HUES6 (cell line): Measurements from ENCODE around the gene RBL2.
"Not testable (repeated sequence)": the region's sequence is repeated elsewhere in the genome, so short reads cannot be mapped to it uniquely, and the experiment has no call there.

ENCODE experiments used
- H3K27ac ChIP-seq: 2 replicates; pipeline ENCODE4 v1.7.0; 2013; ENCODE audit warnings: low read depth, mild to moderate bottlenecking, low read length, inconsistent platforms
- H3K27me3 ChIP-seq: 2 replicates; pipeline ENCODE4 v1.6.1; 2013; ENCODE audit warnings: low read length; ENCODE audit not compliant: control insufficient read depth, insufficient read depth
- H3K36me3 ChIP-seq: 2 replicates; pipeline ENCODE4 v1.6.1; 2013; ENCODE audit warnings: low read length; ENCODE audit not compliant: control insufficient read depth, insufficient read depth
- H3K4me1 ChIP-seq: 2 replicates; pipeline ENCODE4 v1.6.1; 2013; ENCODE audit warnings: low read length; ENCODE audit not compliant: control insufficient read depth, insufficient read depth
- H3K4me3 ChIP-seq: 2 replicates; pipeline ENCODE4 v1.5.1; 2013; ENCODE audit warnings: low read depth, low read length
- H3K9ac ChIP-seq: one replicate; pipeline ENCODE4 v1.6.1; 2013; ENCODE audit warnings: mild to moderate bottlenecking, low read length
- H3K9me3 ChIP-seq: 2 replicates; pipeline ENCODE4 v1.6.1; 2013; ENCODE audit warnings: low read depth, low read length; ENCODE audit not compliant: control insufficient read depth, insufficient read depth

The RBL2 gene

GRCh38 chr16:53506254-53506653, 72.0 kb downstream of the RBL2 start:
- Histone ChIP-seq H3K4me3 (no peak overlapping the region), H3K27me3 (no peaks in the 10 kb centered on the region; the same call in 1 of the 2 replicates), H3K9me3 (no peaks in the 10 kb centered on the region), H3K36me3 (no peaks in the 10 kb centered on the region), H3K27ac (no peak overlapping the region), H3K9ac (no peak overlapping the region), H3K4me1 (peaks cover 24% of the 10 kb centered on the region)

DNA sequence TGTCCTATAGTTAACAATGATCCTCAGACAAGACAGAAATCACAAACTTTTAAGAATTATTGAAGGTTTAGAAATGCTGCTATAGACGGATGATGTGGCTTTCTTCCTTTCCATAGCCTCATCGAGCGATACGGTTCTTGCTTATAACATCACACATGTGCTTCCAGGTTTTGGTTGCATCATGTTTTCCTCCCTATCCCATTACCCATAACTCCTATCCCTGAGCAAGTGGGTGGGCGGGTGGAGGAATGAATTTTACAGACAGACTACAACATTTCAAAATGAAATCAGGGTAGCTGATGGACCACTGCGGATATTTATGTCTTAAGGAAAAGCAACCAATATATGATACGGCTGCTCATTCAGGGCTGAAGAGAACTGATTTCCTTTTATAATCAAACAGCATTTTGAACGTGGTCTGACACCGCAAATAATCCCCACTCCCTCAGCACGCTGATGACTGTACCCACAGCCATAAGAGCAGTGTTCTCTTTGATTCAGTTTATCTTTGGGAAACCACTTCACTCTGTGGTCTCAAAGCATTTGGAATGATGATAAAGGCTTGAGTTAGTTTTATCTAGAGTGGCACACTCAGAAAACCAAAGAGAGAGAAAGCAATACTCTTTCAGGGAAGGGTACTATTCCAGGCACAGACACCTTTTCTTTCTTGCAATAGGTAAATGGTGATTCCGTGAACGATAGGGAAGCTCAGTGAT, 73.4 kb downstream of the RBL2 start:
- H3K9me3 ChIP-seq, result no peaks in the 10 kb centered on the region
- H3K4me3 ChIP-seq, result no peak overlapping the region
- H3K27me3 ChIP-seq, result no peaks in the 10 kb centered on the region; the same call in 1 of the 2 replicates
- no peaks in the 10 kb centered on the region for H3K36me3 ChIP-seq
- H3K4me1 ChIP-seq, result peaks cover 16% of the 10 kb centered on the region
- H3K27ac ChIP-seq, result no peak overlapping the region
- no peak overlapping the region for H3K9ac ChIP-seq

- peaks cover 5% of the 10 kb centered on the region; the same call in 1 of the 2 replicates for H3K4me1 ChIP-seq
- H3K36me3 ChIP-seq, result no peaks in the 10 kb centered on the region
- H3K27ac ChIP-seq, result no peak overlapping the region
- H3K9me3 ChIP-seq, result peaks cover 15% of the 10 kb centered on the region
- H3K27me3 ChIP-seq, result no peaks in the 10 kb centered on the region
- H3K9ac ChIP-seq, result no peak overlapping the region
- no peak overlapping the region for H3K4me3 ChIP-seq
Measured at GRCh38 chr16:53509906-53510703, 75.8 kb downstream of the RBL2 start.

DNA sequence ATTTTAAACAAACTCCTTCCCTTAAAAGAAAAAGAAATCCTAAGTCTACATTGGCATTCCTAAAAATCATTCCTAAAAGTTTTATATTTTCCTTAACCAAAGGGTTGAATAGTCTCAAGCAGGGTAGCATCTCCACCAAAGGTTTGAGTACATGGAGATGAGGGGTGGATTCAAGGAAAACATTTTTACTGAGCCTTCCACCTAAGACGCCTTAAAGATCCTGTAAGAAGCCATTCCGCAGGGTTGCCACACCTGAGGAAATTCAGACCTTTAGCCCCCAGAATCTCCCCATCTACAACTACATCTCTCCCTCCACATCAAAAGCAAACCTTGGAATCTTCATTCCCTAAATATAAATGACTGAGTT, 76.4 kb downstream of the RBL2 start:
- Histone ChIP-seq H3K36me3 (no peaks in the 10 kb centered on the region), H3K27ac (no peak overlapping the region), H3K4me3 (no peak overlapping the region), H3K4me1 (peaks cover 5% of the 10 kb centered on the region; the same call in 1 of the 2 replicates), H3K9me3 (peaks cover 18% of the 10 kb centered on the region), H3K9ac (no peak overlapping the region), H3K27me3 (no peaks in the 10 kb centered on the region)

GRCh38 chr16:53511084-53511402, 76.8 kb downstream of the RBL2 start:
- peaks cover 18% of the 10 kb centered on the region for H3K9me3 ChIP-seq
- H3K27ac ChIP-seq, result no peak overlapping the region
- H3K36me3 ChIP-seq, result no peaks in the 10 kb centered on the region
- no peak overlapping the region for H3K4me3 ChIP-seq
- H3K4me1 ChIP-seq, result peaks cover 5% of the 10 kb centered on the region; the same call in 1 of the 2 replicates
- H3K27me3 ChIP-seq, result no peaks in the 10 kb centered on the region
- H3K9ac ChIP-seq, result no peak overlapping the region

DNA sequence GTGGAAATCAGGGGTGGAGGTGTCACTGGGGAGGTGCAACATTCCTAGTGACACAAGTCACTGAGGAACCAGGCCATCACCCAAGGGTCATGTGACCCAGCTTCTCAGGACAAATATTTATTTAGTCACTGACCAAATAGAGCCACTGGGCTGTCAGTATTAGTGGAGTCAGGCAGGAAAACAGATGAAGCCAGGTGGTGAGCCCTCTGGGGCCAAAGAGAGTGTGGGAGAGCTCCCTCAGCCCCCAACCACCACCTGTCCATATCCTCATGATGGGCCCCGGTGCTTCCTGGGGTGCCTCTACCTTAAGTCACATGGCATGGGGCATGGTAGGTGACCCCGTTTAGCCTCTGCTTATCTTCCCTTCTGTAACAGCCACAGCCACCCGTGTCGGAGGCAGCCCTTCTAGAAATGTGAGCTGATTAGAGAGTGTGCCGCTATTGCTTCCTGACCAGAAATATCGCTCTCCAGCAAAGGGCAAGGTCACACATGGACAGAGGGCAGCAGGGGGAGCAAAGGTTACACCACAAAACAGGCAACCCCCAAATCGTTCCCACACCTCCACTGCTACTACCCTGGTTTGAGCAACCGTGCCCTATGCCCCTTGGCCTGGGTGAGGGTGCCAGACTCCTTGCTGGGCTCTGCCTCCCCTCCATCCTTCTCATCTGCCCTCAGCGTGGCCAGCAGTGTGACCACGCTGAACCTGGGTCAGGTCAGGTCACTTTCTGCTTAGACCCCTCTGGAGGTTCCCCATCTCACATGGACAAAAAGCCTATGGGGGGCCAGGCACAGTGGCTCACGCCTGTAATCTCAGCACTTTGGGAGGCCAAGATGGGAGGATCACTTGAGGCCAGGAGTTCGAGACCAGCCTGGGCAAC, 77.4 kb downstream of the RBL2 start:
- Histone ChIP-seq H3K4me1 (peaks cover 5% of the 10 kb centered on the region; the same call in 1 of the 2 replicates), H3K27ac (no peak overlapping the region)

GRCh38 chr16:53512795-53513194, 78.5 kb downstream of the RBL2 start:
- not testable (repeated sequence) for H3K9ac ChIP-seq, H3K4me3 ChIP-seq, H3K27ac ChIP-seq, H3K36me3 ChIP-seq, H3K4me1 ChIP-seq, H3K27me3 ChIP-seq
- H3K9me3 ChIP-seq, result peaks cover 18% of the 10 kb centered on the region

More for the DNA sequence above, 77.4 kb downstream of the RBL2 start:
- Histone ChIP-seq H3K27me3 (no peaks in the 10 kb centered on the region), H3K9me3 (peaks cover 18% of the 10 kb centered on the region), H3K4me3 (no peak overlapping the region), H3K9ac (no peak overlapping the region), H3K36me3 (no peaks in the 10 kb centered on the region)

DNA sequence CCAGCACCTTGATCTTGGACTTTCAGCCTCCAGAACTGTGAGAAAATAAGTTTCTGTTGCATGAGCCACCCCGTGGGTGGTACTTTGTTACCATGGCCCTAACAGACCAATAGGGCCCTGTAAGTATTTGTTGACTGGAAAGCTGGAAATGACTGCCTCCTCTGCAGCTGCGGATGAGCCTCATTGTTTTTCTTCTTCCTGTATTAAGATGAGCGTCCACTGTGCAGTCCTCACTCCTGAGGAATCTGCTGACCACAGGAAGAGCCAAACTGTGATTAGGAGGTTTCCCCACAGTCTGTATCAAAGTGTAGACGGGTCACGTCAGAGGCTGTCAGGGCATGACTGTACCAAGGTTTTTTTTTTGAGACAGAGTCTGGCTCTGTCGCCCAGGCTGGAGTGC, 81.0 kb downstream of the RBL2 start:
- no peak overlapping the region for H3K4me3 ChIP-seq
- no peak overlapping the region for H3K9ac ChIP-seq
- no peaks in the 10 kb centered on the region for H3K36me3 ChIP-seq
- no peak overlapping the region for H3K27ac ChIP-seq
- peaks cover 18% of the 10 kb centered on the region for H3K9me3 ChIP-seq
- peaks cover under 1% of the 10 kb centered on the region; the same call in 1 of the 2 replicates for H3K4me1 ChIP-seq
- no peaks in the 10 kb centered on the region for H3K27me3 ChIP-seq

DNA sequence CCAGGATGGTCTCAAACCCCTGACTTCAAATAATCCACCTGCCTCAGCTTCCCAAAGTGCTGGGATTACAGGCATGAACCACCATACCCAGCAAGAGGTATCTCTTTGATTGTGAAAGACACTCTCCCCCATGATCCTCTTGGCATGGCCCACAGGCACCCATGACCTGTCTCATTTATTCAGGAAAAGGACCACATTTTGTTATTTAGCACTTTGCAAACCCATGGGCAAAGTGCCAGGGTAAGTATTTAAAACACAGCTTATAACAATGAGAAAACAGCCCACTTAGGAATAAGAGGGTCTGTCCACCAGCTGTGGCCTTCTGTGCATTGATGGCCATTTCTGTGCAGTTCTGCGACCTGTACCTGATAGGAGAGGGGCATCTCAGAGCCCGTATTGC, 81.5 kb downstream of the RBL2 start:
- no peaks in the 10 kb centered on the region for H3K36me3 ChIP-seq
- H3K27me3 ChIP-seq, result no peaks in the 10 kb centered on the region
- peaks cover 18% of the 10 kb centered on the region for H3K9me3 ChIP-seq
- H3K9ac ChIP-seq, result no peak overlapping the region
- no peaks in the 10 kb centered on the region; the same call in 1 of the 2 replicates for H3K4me1 ChIP-seq
- H3K4me3 ChIP-seq, result no peak overlapping the region
- H3K27ac ChIP-seq, result no peak overlapping the region

DNA sequence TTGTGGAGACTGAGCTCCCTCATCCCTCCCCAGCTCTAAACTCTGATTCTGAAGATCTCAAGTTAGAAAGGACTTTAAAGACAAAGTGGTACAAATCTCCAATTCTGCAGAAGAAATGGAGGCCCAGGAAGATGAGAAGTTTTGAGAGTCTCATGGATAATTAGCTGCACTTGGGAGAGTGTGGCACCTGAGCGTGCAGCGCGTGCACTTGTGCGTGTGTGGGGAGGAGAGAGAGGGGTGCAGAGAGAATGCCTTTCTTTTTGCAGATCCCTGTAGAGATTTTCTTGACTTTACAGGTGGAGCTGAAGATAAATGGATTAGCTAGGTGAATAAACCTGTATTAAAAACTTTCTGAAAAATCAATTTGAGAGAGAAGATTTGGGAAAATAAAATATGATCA, 83.6 kb downstream of the RBL2 start:
- Histone ChIP-seq H3K9ac (no peak overlapping the region), H3K36me3 (no peaks in the 10 kb centered on the region), H3K9me3 (peaks cover 16% of the 10 kb centered on the region), H3K4me1 (no peaks in the 10 kb centered on the region), H3K27ac (no peak overlapping the region), H3K4me3 (no peak overlapping the region), H3K27me3 (no peaks in the 10 kb centered on the region)
